Mucosa of gallbladder (tissue), 1 donor: ENCODE data around the gene GSTCD. TPM values are rescaled to one million over a fixed set of nuclear protein-coding genes. Genes with fewer than 3 reads are reported as not detected.
"Not testable (repeated sequence)": the region's sequence is repeated elsewhere in the genome, so short reads cannot be mapped to it uniquely, and the experiment has no call there.

ENCODE experiments used
- DNase-seq: peaks from one replicate; pipeline ENCODE4 v3.0.0-alpha.2; 2020; ENCODE audit warnings: low spot score
- total RNA-seq: library from RNA; stranded (reverse); gene quantifications from one replicate; pipeline ENCODE4 v1.2.1, GENCODE V29; 2021
- donor health status: DM: no; HTN: no; CAD: no.

GSTCD gene
- total RNA-seq, 1 donor from 2014 or later: 12.8 TPM

GRCh38 chr4:105805501-105806120 is 97.0 kb downstream of the GSTCD start:
- DNase-seq: no peak

GRCh38 chr4:105807496-105807895 is 98.9 kb downstream of the GSTCD start:
- DNase-seq: no peak

DNA sequence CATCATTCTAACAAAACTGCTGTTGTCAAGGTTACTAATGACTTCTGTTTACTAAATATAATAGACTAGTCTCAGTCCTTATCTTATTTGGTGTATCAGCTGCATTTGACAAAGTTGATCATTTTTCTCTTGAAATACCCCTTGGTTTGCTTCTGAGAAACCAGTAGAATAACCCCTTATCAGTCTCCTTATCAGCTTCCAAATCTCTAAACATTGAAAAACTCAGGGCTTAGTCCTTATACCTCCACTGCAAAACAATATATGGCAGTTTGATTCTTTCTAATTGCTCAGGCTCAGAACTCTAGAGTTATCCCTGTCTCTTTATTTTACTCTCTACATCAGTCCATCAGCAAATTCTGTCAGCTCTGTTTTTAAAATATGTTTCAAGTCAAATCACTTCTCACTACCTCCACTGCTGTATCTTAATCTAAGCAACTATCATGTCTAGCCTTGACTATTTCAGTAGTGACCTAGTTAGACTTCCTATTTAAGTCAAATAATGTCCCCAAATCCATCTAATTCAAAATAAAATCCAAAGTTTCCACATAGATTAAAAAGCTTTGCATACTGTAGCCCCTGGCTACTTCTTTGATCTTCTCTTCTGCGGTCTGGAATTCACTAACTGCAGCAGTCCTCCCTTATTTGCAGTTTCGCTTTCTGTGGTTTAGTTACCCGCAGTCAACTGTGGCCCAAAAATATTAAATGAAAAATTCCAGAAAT is 99.6 kb downstream of the GSTCD start:
- no peak for DNase-seq

GRCh38 chr4:105808750-105809041 is 100.1 kb downstream of the GSTCD start:
- peak; percentile 35 for DNase-seq

DNA sequence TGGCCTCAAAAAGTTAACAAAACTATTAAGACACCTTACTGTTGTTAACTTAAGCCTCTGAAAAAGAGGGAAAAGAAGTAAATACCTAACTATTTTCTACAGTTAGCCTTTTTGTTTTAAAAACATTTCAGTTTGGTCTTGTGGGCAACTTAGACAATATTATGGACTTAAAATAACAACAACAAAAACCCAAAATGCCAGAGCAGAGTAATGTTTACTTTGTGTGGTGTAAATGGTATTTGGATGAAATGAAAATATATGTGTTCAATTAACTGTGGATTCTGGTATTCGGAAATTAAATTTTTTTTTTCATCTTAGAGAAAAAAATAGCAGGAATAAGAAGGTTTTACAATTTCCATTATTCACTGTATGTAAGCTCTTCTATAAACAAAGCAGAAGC is 107.1 kb downstream of the GSTCD start:
- no peak for DNase-seq

DNA sequence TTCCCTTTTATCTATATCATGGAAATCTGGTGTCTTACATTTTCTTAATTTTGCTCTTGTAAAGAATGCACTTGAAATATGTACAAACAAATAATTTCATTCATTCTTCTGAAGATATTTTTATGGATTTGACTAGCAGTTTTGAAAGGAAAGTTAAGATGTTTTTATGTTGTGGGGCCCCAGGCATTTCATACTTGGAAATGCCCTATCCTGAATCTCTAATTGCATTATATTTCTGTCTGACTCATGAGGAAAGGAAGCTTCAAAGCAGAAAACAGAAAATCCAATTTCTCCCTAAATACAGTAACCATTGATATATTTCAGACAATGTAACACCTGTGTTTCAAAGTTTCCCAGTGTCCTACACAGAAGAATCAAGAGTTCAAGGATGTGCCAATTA is 113.5 kb downstream of the GSTCD start:
- DNase-seq: no peak

DNA sequence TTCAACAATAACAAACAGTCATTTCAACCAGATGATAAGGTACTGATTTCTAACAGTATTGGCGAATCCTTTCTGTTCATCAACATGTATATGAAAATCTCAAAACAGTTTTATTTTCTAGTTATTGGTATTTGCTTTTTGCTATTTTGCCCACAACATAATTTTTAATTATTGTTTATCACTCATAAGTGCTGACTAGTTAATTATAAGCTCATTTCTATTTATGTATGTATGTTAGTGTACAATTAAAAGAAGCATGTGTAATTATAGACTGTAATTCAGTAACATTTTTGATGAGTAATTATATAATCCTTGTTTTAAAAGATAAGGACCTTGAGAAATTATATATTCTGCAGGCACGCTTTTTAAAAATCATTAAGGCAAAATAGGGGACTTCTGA is 119.5 kb downstream of the GSTCD start:
- no peak for DNase-seq

- no peak for DNase-seq
Observed at GRCh38 chr4:105831189-105831588, 122.6 kb downstream of the GSTCD start.

DNA sequence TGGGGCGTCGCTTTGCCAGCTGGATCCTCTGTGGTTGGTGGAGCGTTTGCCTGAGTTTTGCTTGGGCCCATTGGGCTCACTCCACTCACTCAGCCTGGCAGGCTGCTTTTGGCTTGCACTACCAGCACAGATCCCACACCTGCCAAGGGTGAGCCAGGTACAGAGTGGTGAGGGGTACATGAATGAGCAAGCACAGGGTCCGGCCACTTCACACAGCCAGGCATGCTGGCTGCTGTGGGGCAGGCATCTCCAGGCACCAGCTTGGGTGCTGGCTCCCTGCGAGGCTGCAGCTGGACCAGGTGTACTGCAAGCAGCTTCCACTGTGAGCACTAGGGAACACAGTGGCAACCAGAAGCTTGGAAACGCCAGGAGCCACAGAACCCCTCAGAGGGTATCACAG is 126.6 kb downstream of the GSTCD start:
- DNase-seq: no peak

DNA sequence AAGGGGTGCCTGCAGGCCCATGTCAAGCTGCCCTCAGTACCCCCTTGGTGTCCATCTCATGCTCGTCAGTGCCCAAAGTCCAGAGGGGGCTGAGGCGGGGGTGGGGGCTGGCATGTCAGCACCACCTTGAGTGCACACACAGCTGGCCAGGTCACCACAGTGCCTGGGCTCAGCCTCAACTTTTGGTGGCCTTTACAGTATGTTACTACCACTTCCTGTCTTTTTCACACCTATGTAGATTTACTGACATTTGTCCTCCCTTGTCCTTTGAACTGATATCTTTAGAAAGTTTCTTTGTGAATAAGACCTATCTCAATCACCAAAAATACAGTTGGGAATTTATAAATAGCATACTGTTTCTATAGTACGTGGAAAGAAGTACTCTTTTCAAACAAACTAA is 128.0 kb downstream of the GSTCD start:
- no peak for DNase-seq

DNA sequence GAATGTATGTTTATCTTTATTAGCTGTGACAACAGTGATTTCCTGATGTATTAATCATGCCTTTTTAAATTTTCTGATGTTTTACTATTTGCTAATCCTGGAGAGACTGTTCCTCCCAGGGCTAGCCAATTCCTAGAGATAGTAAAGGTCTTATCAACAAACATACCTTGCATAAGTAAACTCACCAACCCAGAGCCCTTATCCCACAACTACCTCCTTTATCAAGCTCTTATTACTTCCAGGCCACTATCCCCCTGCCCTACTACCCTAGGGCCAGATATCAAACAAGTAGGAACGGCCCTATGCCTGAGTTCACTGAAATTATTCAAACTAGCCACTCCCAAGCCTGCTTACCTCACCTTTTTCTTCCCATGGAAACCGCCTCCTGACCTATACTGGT is 128.5 kb downstream of the GSTCD start:
- no peak for DNase-seq

GRCh38 chr4:105838082-105838481 is 129.5 kb downstream of the GSTCD start:
- no peak for DNase-seq

DNA sequence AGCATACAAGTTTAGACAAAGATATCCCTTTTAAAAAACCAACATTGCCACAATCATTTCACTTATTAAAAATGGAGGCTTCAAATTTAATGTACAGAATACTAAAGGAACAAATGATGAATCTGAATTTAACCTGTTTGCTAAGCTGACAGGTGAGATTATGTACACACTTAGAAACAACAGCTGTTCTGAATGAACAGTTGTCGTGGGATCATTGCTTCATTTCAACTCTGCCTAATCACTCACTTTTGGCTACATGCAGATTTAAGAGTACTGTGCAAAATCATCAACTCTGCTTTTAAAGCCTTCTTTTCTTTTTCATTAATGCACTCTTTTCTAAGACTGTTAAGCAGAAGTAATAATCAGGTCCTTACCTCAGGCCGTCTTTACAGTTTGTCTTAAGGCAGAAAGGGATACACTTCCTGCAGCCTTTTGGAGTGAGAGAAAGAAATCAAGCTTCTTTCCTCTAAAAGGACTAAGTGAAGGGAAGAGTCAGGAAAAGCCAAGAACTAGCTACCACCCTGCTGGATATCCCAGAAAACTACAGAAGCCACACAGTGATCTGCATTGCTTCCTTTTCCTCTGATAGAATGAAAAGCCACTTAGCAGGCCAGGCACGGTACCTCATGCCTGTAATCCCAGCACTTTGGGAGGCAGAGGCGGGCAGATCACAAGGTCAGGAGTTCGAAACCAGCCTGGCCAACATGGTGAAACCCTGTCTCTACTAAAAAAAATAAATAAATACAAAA is 132.0 kb downstream of the GSTCD start:
- no peak for DNase-seq

GRCh38 chr4:105843941-105844340 is 135.4 kb downstream of the GSTCD start:
- DNase-seq: no peak

DNA sequence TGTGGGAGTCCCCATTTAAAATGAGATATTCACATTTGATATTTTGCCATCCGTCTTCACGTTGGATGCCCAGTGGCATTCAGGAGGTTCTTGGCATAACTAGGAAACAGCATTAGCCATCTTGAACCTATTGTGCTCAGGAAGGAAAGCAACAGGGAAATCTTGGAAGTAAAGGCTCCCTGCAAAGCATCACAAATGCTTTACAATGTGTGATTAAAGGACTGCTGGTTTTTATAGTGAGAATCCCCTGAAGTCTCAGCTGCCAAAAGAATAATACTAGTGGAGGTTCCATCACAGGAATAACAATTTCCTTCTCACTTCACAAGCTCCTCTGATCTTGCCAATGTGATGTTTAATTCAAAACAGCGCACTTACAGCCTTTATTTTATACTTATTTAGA is 137.0 kb downstream of the GSTCD start:
- no peak for DNase-seq

- DNase-seq: not testable (repeated sequence)
Observed at GRCh38 chr4:105848359-105848758, 139.8 kb downstream of the GSTCD start.

- DNase-seq: no peak
Observed at GRCh38 chr4:105851196-105851595, 142.6 kb downstream of the GSTCD start.

DNA sequence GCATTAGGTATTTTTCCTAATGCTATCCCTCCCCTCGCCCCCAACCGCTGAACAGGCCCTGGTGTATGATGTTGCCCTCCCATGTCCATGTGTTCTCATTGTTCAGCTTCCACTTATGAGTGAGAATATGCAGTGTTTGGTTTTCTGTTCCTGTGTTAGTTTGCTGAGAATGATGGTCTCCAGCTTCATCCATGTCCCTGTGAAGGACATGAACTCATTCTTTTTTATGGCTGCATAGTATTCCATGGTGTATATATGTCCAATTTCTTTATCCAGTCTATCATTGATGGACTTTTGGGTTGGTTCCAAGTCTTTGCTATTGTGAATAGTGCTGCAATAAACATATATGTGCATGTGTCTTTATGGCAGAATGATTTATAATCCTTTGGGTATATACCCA is 143.6 kb downstream of the GSTCD start:
- DNase-seq: not testable (repeated sequence)

- DNase-seq: no peak
Observed at GRCh38 chr4:105858466-105859040, 150.0 kb downstream of the GSTCD start.

DNA sequence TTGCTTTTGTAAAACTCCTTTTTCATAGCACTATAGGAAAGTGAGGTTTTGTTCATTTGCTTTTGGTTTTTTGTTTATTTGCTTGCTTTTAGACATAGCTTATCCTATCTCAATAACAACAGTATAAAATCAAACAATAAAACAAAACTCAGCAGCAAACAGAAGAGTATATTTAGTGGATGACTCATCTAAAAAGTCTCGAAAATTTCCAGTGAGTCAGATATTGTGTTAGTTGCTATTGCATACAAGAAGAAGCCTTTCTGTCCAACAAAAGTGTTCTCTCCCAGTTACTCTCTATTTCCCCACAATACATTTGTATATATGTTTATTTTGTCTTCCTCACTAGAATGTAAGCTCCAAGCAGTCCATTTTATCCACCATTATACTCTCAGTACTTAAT is 150.6 kb downstream of the GSTCD start:
- no peak for DNase-seq

- DNase-seq: no peak
Observed at GRCh38 chr4:105870963-105871362, 162.4 kb downstream of the GSTCD start.

- DNase-seq: no peak
Observed at GRCh38 chr4:105871997-105872396, 163.4 kb downstream of the GSTCD start.

DNA sequence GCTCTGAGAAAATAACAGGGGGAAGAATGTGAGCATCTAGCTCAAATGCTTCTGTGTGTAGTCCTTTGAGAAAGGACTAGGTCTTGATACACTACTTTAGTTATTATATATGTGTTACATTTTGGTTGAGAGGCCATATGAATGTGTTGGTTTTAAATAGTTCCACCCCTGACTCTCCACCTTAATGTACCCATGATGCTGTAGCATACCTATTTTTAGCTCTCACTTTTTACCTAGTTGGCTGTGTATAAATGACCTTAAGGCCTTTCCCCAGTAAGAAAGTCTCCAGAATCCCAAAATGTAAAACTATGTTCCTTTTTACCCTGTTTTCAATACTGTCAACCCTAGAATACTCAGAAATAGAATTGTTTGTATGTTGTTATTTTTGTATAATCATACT is 166.6 kb downstream of the GSTCD start:
- no peak for DNase-seq
